GM12872 (cell line): Measurements from ENCODE around the gene TBC1D2.

ENCODE experiments used
- CTCF ChIP-seq: IDR thresholded peaks from 3 replicates; pipeline ENCODE4 v1.5.1; 2011; ENCODE audit warnings: low read depth, mild to moderate bottlenecking, low read length, moderate library complexity; ENCODE audit not compliant: insufficient read depth

The TBC1D2 gene

GRCh38 chr9:98185611-98186171 is 69.8 kb downstream of the TBC1D2 start:
- no peak for TF ChIP-seq CTCF

- TF ChIP-seq CTCF = no peak
Measured at GRCh38 chr9:98185021-98185567, 70.4 kb downstream of the TBC1D2 start.

- TF ChIP-seq CTCF = no peak
Measured at GRCh38 chr9:98184326-98184725, 71.1 kb downstream of the TBC1D2 start.

- TF ChIP-seq CTCF = no peak
Measured at GRCh38 chr9:98182889-98183599, 72.4 kb downstream of the TBC1D2 start.

- TF ChIP-seq CTCF = no peak
Measured at GRCh38 chr9:98182069-98182820, 73.2 kb downstream of the TBC1D2 start.

GRCh38 chr9:98181746-98182068 is 73.7 kb downstream of the TBC1D2 start:
- TF ChIP-seq CTCF = no peak

GRCh38 chr9:98180996-98181395 is 74.5 kb downstream of the TBC1D2 start:
- TF ChIP-seq CTCF = no peak
